OCI-LY7 (cell line): ENCODE data around the gene CUX1. TPM values are rescaled to one million over a fixed set of nuclear protein-coding genes. Genes with fewer than 3 reads are reported as not detected.
A peak's percentile ranks its signal among the peaks of the same experiment; 100 is the strongest.

Source experiments
- BruUV-seq: library from RNA; stranded (reverse); fragments of 400-500 nt; replicated peaks from 2 replicates; lab custom pipeline; 2021; lab: Mats Ljungman, UMichigan
- CTCF ChIA-PET: fragments of 300-600 bp; sonication (Branson Sonifier 250); formaldehyde crosslinking; loops from one replicate; lab custom pipeline; 2022; ENCODE audit warnings: antibody characterized with exemption; ENCODE audit not compliant: unreplicated experiment; lab: Charles Lee
- POLR2A ChIA-PET: fragments of 300-600 bp; sonication (Branson Sonifier 250); formaldehyde crosslinking; loops from one replicate; lab custom pipeline; 2022; ENCODE audit warnings: antibody characterized with exemption; lab: Charles Lee
- DNase-seq: peaks from one replicate; pipeline ENCODE4 v3.0.0-alpha.2; 2015; ENCODE audit warnings: low spot score
- H2AFZ ChIP-seq: fragments of 200-600 bp; sonication (generic), shearing (Covaris generic); 2 replicates; pipeline ENCODE4 v1.6.1; 2014; ENCODE audit warnings: mild to moderate bottlenecking, antibody characterized with exemption, low read length, moderate library complexity
- H3K27ac ChIP-seq: fragments of 200-600 bp; sonication (generic); 2 replicates; pipeline ENCODE4 v1.5.1; 2014; ENCODE audit warnings: mixed run types, low read depth, mild to moderate bottlenecking, moderate library complexity, low read length, inconsistent platforms; ENCODE audit not compliant: poor library complexity, severe bottlenecking
- H3K36me3 ChIP-seq: fragments of 200-600 bp; sonication (generic); 2 replicates; pipeline ENCODE4 v1.6.1; 2014; ENCODE audit warnings: mild to moderate bottlenecking, antibody characterized with exemption, low read length, moderate library complexity, mixed read lengths; ENCODE audit not compliant: insufficient read depth
- H3K4me1 ChIP-seq: fragments of 200-600 bp; sonication (generic); 2 replicates; pipeline ENCODE4 v1.5.1; 2014; ENCODE audit warnings: mild to moderate bottlenecking, low read length; ENCODE audit not compliant: insufficient read depth, poor library complexity, severe bottlenecking
- H3K4me2 ChIP-seq: fragments of 200-600 bp; sonication (generic); 2 replicates; pipeline ENCODE4 v1.6.1; 2014; ENCODE audit warnings: mild to moderate bottlenecking, low read length
- H3K4me3 ChIP-seq: fragments of 200-600 bp; sonication (generic); 2 replicates; pipeline ENCODE4 v1.5.1; 2014; ENCODE audit warnings: mild to moderate bottlenecking, low read depth, low read length; ENCODE audit not compliant: poor library complexity, severe bottlenecking
- H3K79me2 ChIP-seq: fragments of 200-600 bp; sonication (generic); 2 replicates; pipeline ENCODE4 v1.6.1; 2016; ENCODE audit warnings: low read depth, mild to moderate bottlenecking, low read length, moderate library complexity, mixed read lengths; ENCODE audit not compliant: insufficient read depth
- H3K9me2 ChIP-seq: fragments of 200-600 bp; sonication (generic); 2 replicates; pipeline ENCODE4 v1.6.1; 2016; ENCODE audit warnings: mild to moderate bottlenecking, low read length, mixed read lengths; ENCODE audit not compliant: insufficient read depth
- H3K9me3 ChIP-seq: fragments of 200-600 bp; sonication (generic); 2 replicates; pipeline ENCODE4 v1.6.1; 2014; ENCODE audit warnings: mild to moderate bottlenecking, mixed run types, low read length, mixed read lengths
- H4K20me1 ChIP-seq: fragments of 200-600 bp; sonication (generic); 2 replicates; pipeline ENCODE4 v1.6.1; 2014; ENCODE audit warnings: mild to moderate bottlenecking, antibody characterized with exemption, low read length, moderate library complexity, mixed read lengths; ENCODE audit not compliant: insufficient read depth
- EZH2phosphoT487 ChIP-seq: fragments of 200-600 bp; sonication (generic); IDR thresholded peaks from 2 replicates; pipeline ENCODE4 v1.6.1; 2018; ENCODE audit warnings: low read depth, borderline replicate concordance, mild to moderate bottlenecking, mixed run types, antibody characterized with exemption, low read length, moderate library complexity, mixed read lengths
- intact Hi-C: fragments of 100-400 bp; cut with micrococcal nuclease; formaldehyde crosslinking; loops from one replicate; pipeline ENCODE4 v1.10.0; 2022; ENCODE audit not compliant: unreplicated experiment
- total RNA-seq, 2 experiments: library from RNA; depleted of rRNA in 1 of 2; stranded (reverse); fragments of >200 nt in 1 of 2; shearing (Covaris generic) in 1 of 2; gene quantifications; 2 replicates each; pipeline ENCODE4 v1.2.3, GENCODE V29; 2014 to 2022
- TF ChIP-seq, protein P1 (sequence below): fragments of 200-600 bp; sonication (generic); conservative IDR thresholded peaks from 2 replicates; pipeline ENCODE4 v1.5.1; 2014; ENCODE audit warnings: mild to moderate bottlenecking, antibody characterized with exemption, low read length, moderate library complexity, mixed read lengths

The CUX1 gene
- total RNA-seq, 2 experiments from 2014 or later, result 143 to 199 TPM

DNA sequence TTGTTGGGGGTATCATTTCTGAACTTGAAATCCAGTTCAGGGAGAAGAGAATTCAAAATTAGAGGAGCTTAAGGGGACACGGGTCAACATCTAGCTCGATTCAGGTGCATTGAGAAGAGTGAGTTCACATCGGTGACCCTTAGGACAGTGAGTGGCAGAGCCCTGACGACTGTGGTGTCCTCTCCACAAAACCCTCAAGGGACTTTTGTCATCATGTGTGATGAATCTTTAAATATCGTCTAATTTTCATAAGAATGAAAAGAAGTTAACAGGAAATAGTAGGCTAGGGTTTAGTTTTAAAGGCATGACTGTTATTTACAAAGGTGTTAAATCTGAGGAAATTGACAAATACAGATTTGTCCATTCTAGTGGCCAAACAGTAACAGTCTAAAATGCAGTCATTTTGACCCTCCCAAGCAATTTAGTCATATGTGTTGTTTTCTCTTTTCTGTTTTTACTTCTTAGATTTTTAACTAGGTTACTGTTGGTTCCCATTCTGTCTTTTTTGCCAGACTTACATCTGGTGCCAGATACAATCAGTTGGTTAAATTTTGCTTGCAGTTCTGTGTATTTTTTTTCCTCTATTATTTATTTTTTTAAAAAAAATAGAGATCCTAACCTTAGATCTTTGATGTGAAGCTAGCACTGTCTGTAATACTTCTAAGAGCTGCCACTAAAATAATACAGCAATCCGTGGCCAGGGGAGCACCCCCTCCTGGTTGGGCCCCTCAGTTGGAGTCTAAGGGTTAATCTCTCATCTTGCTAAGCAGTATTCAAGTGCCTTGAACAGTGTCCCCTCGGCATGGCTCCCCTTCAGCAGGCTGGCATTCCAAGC, 434.3 kb downstream of the CUX1 start:
- Histone ChIP-seq H3K79me2 (peaks cover 13% of the 10 kb centered on the region; the same call in 1 of the 2 replicates), H2AFZ (no peak overlapping the region), H3K9me3 (no peaks in the 10 kb centered on the region), H3K4me2 (peak overlapping the region; percentile 68), H3K4me1 (peaks cover 24% of the 10 kb centered on the region), H4K20me1 (no peaks in the 10 kb centered on the region), H3K9me2 (no peaks in the 10 kb centered on the region), H3K36me3 (peaks cover 79% of the 10 kb centered on the region), H3K4me3 (peak overlapping the region; percentile 36), H3K27ac (peak overlapping the region; percentile 50)
- DNase-seq, result peak; percentile 34
- intact Hi-C loops, result no loop called here
- POLR2A ChIA-PET, result interaction anchor here (0.6 to 1.2 kb wide), 2 partner anchors 11 to 351 kb away, joined by 3 to 4 read pairs; no protein-coding TSS in a partner anchor
- no peak for TF ChIP-seq EZH2phosphoT487
- CTCF ChIA-PET, result no interaction called here
- BruUV-seq, result no TSS peak

DNA sequence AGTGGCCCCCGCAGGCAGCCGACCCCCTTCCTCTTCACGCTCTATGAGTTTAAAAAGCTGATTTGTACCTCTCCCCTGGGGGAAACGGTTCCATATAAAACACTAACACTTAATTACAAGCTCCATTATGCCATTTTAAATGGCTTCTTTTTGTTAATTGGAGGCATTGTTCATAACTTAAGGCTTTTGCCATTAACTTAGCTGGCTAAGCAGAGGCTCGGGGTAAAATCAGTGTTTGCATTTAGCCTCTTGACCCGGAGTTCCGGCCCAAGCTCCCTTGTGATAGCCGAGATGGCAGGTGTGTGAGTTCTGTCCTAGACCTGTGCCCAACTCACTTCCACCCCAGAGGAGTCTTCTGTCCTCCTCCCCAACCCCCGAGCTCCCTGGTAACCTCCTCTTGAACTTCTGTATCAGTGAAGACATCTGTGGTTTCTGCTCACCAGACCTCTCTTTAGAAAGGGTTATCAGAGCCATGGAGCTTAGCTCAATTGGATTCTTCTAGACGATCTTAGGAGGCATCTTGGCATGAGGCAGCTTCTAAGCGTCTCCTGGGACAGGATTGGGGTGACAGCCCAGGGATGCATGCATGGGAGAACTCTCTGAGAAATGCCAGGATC, 435.0 kb downstream of the CUX1 start:
- Histone ChIP-seq H3K79me2 (peaks cover 13% of the 10 kb centered on the region; the same call in 1 of the 2 replicates), H3K27ac (peak overlapping the region; percentile 50), H2AFZ (no peak overlapping the region), H4K20me1 (no peaks in the 10 kb centered on the region), H3K4me3 (no peak overlapping the region), H3K9me2 (no peaks in the 10 kb centered on the region), H3K4me1 (peaks cover 24% of the 10 kb centered on the region), H3K4me2 (peak overlapping the region; percentile 68; the same call in 1 of the 2 replicates), H3K36me3 (peaks cover 72% of the 10 kb centered on the region), H3K9me3 (no peaks in the 10 kb centered on the region)
- intact Hi-C loops, result no loop called here
- BruUV-seq, result no TSS peak
- CTCF ChIA-PET, result no interaction called here
- POLR2A ChIA-PET, result interaction anchor here (0.6 to 1.2 kb wide), 2 partner anchors 12 to 352 kb away, joined by 3 to 4 read pairs; no protein-coding TSS in a partner anchor
- TF ChIP-seq EZH2phosphoT487, result no peak
- TF ChIP-seq, protein P1, sequence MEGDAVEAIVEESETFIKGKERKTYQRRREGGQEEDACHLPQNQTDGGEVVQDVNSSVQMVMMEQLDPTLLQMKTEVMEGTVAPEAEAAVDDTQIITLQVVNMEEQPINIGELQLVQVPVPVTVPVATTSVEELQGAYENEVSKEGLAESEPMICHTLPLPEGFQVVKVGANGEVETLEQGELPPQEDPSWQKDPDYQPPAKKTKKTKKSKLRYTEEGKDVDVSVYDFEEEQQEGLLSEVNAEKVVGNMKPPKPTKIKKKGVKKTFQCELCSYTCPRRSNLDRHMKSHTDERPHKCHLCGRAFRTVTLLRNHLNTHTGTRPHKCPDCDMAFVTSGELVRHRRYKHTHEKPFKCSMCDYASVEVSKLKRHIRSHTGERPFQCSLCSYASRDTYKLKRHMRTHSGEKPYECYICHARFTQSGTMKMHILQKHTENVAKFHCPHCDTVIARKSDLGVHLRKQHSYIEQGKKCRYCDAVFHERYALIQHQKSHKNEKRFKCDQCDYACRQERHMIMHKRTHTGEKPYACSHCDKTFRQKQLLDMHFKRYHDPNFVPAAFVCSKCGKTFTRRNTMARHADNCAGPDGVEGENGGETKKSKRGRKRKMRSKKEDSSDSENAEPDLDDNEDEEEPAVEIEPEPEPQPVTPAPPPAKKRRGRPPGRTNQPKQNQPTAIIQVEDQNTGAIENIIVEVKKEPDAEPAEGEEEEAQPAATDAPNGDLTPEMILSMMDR, result no peak
- DNase-seq, result no peak
